ENCODE measurements around the gene CAPN12.

DNA sequence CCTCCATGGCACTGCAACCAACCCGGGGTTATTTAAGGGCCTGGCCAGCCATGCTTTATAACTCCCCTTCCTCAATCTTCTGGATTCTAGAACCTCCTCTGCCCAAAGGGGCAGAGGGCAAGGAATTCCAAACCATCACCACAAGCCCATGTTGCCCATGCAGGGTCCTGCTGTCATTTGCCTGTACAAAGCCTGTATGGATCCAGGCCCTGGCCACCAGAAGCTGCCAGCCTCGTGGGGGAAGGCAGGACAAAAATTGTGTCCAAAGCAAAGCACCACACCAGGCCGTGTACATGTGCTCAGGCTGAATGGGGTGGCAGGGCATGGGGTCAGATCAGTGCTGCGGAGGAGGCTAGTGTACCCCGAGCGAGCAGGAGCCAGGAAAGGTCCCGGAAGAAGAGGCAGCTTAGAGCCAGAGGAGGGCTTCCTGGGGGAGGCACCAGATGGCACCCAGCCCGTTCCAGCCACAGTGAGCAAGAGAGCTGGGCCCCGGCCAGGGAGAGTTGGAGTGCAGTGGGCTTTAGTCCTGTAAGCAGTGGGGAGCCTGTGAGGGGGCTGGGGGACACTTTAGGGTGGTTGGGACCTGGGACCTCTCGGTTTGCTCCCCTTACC lies 35.8 kb downstream of the CAPN12 start:
- TF ChIP-seq EZH2 (IDR thresholded peaks at IDR 0.05; ENCODE audit: borderline replicate concordance, control insufficient read depth, low read depth, low read length): no peak
- no peak for TF ChIP-seq CTCF (IDR thresholded peaks at IDR 0.05 in 2 of 3, conservative IDR thresholded peaks at IDR 0.05 in 1 of 3; ENCODE audit: control insufficient read depth in 2 of 3, extremely low read depth in 1 of 3, insufficient read depth in 1 of 3, low read depth in 3 of 3, low read length in 3 of 3)
- no peak for TF ChIP-seq PAX8 (IDR thresholded peaks at IDR 0.05)
- TF ChIP-seq POLR2AphosphoS5 (IDR thresholded peaks at IDR 0.05; ENCODE audit: low read length): no peak
- no peak for TF ChIP-seq SP1 (IDR thresholded peaks at IDR 0.05; ENCODE audit: low read depth, low read length)
- TF ChIP-seq, protein P1, sequence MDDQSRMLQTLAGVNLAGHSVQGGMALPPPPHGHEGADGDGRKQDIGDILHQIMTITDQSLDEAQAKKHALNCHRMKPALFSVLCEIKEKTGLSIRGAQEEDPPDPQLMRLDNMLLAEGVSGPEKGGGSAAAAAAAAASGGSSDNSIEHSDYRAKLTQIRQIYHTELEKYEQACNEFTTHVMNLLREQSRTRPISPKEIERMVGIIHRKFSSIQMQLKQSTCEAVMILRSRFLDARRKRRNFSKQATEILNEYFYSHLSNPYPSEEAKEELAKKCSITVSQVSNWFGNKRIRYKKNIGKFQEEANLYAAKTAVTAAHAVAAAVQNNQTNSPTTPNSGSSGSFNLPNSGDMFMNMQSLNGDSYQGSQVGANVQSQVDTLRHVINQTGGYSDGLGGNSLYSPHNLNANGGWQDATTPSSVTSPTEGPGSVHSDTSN (IDR thresholded peaks at IDR 0.05; ENCODE audit: insufficient replicate concordance, low read depth, low read length): no peak
- TF ChIP-seq, protein P2, sequence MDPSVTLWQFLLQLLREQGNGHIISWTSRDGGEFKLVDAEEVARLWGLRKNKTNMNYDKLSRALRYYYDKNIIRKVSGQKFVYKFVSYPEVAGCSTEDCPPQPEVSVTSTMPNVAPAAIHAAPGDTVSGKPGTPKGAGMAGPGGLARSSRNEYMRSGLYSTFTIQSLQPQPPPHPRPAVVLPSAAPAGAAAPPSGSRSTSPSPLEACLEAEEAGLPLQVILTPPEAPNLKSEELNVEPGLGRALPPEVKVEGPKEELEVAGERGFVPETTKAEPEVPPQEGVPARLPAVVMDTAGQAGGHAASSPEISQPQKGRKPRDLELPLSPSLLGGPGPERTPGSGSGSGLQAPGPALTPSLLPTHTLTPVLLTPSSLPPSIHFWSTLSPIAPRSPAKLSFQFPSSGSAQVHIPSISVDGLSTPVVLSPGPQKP (IDR thresholded peaks at IDR 0.05; ENCODE audit: low read depth, low read length): no peak
- TF ChIP-seq NFYB (IDR thresholded peaks at IDR 0.05; ENCODE audit: insufficient read depth, low read depth, low read length): no peak
- TF ChIP-seq RBBP5 (conservative IDR thresholded peaks at IDR 0.05): no peak
- TF ChIP-seq, protein P3, sequence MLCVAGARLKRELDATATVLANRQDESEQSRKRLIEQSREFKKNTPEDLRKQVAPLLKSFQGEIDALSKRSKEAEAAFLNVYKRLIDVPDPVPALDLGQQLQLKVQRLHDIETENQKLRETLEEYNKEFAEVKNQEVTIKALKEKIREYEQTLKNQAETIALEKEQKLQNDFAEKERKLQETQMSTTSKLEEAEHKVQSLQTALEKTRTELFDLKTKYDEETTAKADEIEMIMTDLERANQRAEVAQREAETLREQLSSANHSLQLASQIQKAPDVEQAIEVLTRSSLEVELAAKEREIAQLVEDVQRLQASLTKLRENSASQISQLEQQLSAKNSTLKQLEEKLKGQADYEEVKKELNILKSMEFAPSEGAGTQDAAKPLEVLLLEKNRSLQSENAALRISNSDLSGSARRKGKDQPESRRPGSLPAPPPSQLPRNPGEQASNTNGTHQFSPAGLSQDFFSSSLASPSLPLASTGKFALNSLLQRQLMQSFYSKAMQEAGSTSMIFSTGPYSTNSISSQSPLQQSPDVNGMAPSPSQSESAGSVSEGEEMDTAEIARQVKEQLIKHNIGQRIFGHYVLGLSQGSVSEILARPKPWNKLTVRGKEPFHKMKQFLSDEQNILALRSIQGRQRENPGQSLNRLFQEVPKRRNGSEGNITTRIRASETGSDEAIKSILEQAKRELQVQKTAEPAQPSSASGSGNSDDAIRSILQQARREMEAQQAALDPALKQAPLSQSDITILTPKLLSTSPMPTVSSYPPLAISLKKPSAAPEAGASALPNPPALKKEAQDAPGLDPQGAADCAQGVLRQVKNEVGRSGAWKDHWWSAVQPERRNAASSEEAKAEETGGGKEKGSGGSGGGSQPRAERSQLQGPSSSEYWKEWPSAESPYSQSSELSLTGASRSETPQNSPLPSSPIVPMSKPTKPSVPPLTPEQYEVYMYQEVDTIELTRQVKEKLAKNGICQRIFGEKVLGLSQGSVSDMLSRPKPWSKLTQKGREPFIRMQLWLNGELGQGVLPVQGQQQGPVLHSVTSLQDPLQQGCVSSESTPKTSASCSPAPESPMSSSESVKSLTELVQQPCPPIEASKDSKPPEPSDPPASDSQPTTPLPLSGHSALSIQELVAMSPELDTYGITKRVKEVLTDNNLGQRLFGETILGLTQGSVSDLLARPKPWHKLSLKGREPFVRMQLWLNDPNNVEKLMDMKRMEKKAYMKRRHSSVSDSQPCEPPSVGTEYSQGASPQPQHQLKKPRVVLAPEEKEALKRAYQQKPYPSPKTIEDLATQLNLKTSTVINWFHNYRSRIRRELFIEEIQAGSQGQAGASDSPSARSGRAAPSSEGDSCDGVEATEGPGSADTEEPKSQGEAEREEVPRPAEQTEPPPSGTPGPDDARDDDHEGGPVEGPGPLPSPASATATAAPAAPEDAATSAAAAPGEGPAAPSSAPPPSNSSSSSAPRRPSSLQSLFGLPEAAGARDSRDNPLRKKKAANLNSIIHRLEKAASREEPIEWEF (IDR thresholded peaks at IDR 0.05; ENCODE audit: insufficient replicate concordance, low read depth, low read length): no peak
- TF ChIP-seq EP300 (IDR thresholded peaks at IDR 0.05; ENCODE audit: borderline replicate concordance in 1 of 2, control insufficient read depth in 1 of 2, low read depth in 2 of 2, low read length in 2 of 2): no peak
- TF ChIP-seq POLR2A (IDR thresholded peaks at IDR 0.05; ENCODE audit: low read depth, low read length): no peak
- TF ChIP-seq ZZZ3 (IDR thresholded peaks at IDR 0.05; ENCODE audit: control insufficient read depth, insufficient read length, low read depth): no peak

All from GM12878 (cell line).